ENCODE results near the gene TBX18. TPM values are rescaled to one million over a fixed set of nuclear protein-coding genes. Genes with fewer than 3 reads are reported as not detected.
A peak's percentile ranks its signal among the peaks of the same experiment; 100 is the strongest.

The TBX18 gene
- total and polyA plus RNA-seq, 8 donors: 0.12 to 4.6 (median 0.77) TPM; not detected in 4

- Histone ChIP-seq H3K27me3 (peaks cover 0 to 2% (median 0%) of the 10 kb centered on the region in 3 donors), H3K4me3 (no peak overlapping the region), H3K27ac (no peak overlapping the region), H3K4me1 (no peaks in the 10 kb centered on the region), H3K36me3 (no peaks in the 10 kb centered on the region), H3K9me3 (no peaks in the 10 kb centered on the region)
- WGBS, 5 donors: 14 to 38% (median 29%) methylated on average over 2 of the region's 2 CpGs
- TF ChIP-seq, protein P1, sequence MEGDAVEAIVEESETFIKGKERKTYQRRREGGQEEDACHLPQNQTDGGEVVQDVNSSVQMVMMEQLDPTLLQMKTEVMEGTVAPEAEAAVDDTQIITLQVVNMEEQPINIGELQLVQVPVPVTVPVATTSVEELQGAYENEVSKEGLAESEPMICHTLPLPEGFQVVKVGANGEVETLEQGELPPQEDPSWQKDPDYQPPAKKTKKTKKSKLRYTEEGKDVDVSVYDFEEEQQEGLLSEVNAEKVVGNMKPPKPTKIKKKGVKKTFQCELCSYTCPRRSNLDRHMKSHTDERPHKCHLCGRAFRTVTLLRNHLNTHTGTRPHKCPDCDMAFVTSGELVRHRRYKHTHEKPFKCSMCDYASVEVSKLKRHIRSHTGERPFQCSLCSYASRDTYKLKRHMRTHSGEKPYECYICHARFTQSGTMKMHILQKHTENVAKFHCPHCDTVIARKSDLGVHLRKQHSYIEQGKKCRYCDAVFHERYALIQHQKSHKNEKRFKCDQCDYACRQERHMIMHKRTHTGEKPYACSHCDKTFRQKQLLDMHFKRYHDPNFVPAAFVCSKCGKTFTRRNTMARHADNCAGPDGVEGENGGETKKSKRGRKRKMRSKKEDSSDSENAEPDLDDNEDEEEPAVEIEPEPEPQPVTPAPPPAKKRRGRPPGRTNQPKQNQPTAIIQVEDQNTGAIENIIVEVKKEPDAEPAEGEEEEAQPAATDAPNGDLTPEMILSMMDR (IDR thresholded peaks at IDR 0.05): no peak
- TF ChIP-seq EP300 (IDR thresholded peaks at IDR 0.05) (no peak), POLR2A (IDR thresholded peaks at IDR 0.05) (no peak), POLR2AphosphoS5 (IDR thresholded peaks at IDR 0.05) (no peak)
- DNase-seq: no peak
- intact Hi-C loops (cut with DNase I; ENCODE audit: low total_unique reads): no loop called here
Measured at GRCh38 chr6:84733889-84734288, 30.5 kb downstream of the TBX18 start.

DNA sequence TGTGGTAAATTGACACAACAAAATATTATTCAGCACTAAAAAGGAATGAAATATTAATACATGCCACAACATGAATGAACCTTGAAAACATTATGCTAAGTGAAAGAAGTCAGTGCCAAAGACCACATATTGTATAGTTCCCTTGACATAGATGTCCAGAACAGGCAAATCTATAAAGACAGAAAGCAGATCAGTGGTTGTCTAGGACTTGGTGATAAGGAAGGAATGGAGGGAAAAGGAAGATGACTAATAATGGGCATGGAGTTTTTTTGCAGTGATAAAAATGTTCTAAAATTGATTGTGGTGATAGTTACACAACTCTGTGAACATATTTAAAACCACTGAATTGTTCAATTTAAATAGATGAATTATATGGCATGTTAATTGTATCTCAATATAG lies 32.5 kb downstream of the TBX18 start:
- H3K27ac ChIP-seq: no peak overlapping the region
- no peaks in the 10 kb centered on the region for H3K36me3 ChIP-seq
- no peak for DNase-seq
- no peak overlapping the region for H3K4me3 ChIP-seq
- no peaks in the 10 kb centered on the region for H3K4me1 ChIP-seq
- intact Hi-C loops (cut with DNase I; ENCODE audit: low total_unique reads): no loop called here
- no peaks in the 10 kb centered on the region for H3K27me3 ChIP-seq
- TF ChIP-seq POLR2AphosphoS5 (IDR thresholded peaks at IDR 0.05): no peak
- no peak for TF ChIP-seq EP300 (IDR thresholded peaks at IDR 0.05)
- TF ChIP-seq, protein P1 (IDR thresholded peaks at IDR 0.05): no peak
- TF ChIP-seq POLR2A (IDR thresholded peaks at IDR 0.05): no peak
- H3K9me3 ChIP-seq: no peaks in the 10 kb centered on the region

- Histone ChIP-seq H3K4me3 (no peak overlapping the region), H3K4me1 (no peaks in the 10 kb centered on the region), H3K9me3 (no peaks in the 10 kb centered on the region), H3K36me3 (no peaks in the 10 kb centered on the region), H3K27me3 (no peaks in the 10 kb centered on the region), H3K27ac (no peak overlapping the region)
- intact Hi-C loops (cut with DNase I; ENCODE audit: low total_unique reads): no loop called here
- 61 to 65% (median 64%) methylated on average over 3 of the region's 3 CpGs for WGBS, 5 donors
- no peak for TF ChIP-seq POLR2AphosphoS5 (IDR thresholded peaks at IDR 0.05)
- TF ChIP-seq EP300 (IDR thresholded peaks at IDR 0.05): no peak
- TF ChIP-seq, protein P1 (IDR thresholded peaks at IDR 0.05): no peak
- TF ChIP-seq POLR2A (IDR thresholded peaks at IDR 0.05): no peak
- DNase-seq: no peak
Measured at GRCh38 chr6:84731401-84731800, 33.0 kb downstream of the TBX18 start.

GRCh38 chr6:84728602-84729001 lies 35.8 kb downstream of the TBX18 start:
- intact Hi-C loops (cut with DNase I; ENCODE audit: low total_unique reads): no loop called here
- Histone ChIP-seq H3K4me1 (no peaks in the 10 kb centered on the region), H3K27ac (no peak overlapping the region), H3K36me3 (no peaks in the 10 kb centered on the region), H3K27me3 (no peaks in the 10 kb centered on the region), H3K4me3 (no peak overlapping the region), H3K9me3 (no peaks in the 10 kb centered on the region)
- TF ChIP-seq, protein P1 (IDR thresholded peaks at IDR 0.05): peak in 1 of 7 experiments; percentile 14
- no peak for TF ChIP-seq POLR2A (IDR thresholded peaks at IDR 0.05)
- DNase-seq: no peak
